ENCODE measurements around the gene ZMIZ1. TPM values are rescaled to one million over a fixed set of nuclear protein-coding genes. Genes with fewer than 3 reads are reported as not detected.

The ZMIZ1 gene
- total RNA-seq, 2 donors from 2014 or later: 27.2 to 42.2 TPM

GRCh38 chr10:79263939-79264338, 195.2 kb downstream of the ZMIZ1 start:
- no peaks in the 10 kb centered on the region for H3K9me3 ChIP-seq
- H3K4me3 ChIP-seq: no peak overlapping the region
- H3K27me3 ChIP-seq: no peaks in the 10 kb centered on the region
- no peak overlapping the region for H3K27ac ChIP-seq
- no peaks in the 10 kb centered on the region for H3K36me3 ChIP-seq (replicated peaks in 1 of 2; ENCODE audit: insufficient read depth in 1 of 2, low read depth in 2 of 2)
- peaks cover 53% of the 10 kb centered on the region for H3K4me1 ChIP-seq
- no peak for ATAC-seq
- DNase-seq: no peak
- 82 to 89% methylated on average over 7 to 10 of the region's 10 CpGs for WGBS, 2 donors
- TF ChIP-seq CTCF (IDR thresholded peaks at IDR 0.05): no peak
- no peak for TF ChIP-seq POLR2A (IDR thresholded peaks at IDR 0.05)
- intact Hi-C loops (cut with DNase I): no loop called here

- peak; percentile 49 for ATAC-seq
- DNase-seq: peak in 2 of 4 donors; percentile 39 to 43
- Histone ChIP-seq H3K27me3 (no peaks in the 10 kb centered on the region), H3K36me3 (replicated peaks in 1 of 2; ENCODE audit: insufficient read depth in 1 of 2, low read depth in 2 of 2) (no peaks in the 10 kb centered on the region), H3K9me3 (no peaks in the 10 kb centered on the region), H3K4me1 (peaks cover 48% of the 10 kb centered on the region), H3K4me3 (no peak overlapping the region), H3K27ac (peak overlapping the region in 3 of 4 donors; percentile 53 to 69 (median 59))
- intact Hi-C loops (cut with DNase I): no loop called here
- 53 to 67% methylated on average over 8 to 10 of the region's 10 CpGs for WGBS, 2 donors
- TF ChIP-seq CTCF (IDR thresholded peaks at IDR 0.05) (no peak), POLR2A (IDR thresholded peaks at IDR 0.05) (no peak)
Measured at GRCh38 chr10:79264942-79265341, 196.2 kb downstream of the ZMIZ1 start.

- intact Hi-C loops (cut with DNase I): no loop called here
- peaks cover 42% of the 10 kb centered on the region for H3K4me1 ChIP-seq
- DNase-seq: no peak
- TF ChIP-seq CTCF (IDR thresholded peaks at IDR 0.05): no peak
- no peak for TF ChIP-seq POLR2A (IDR thresholded peaks at IDR 0.05)
- no peak overlapping the region for H3K4me3 ChIP-seq
- peak overlapping the region in 3 of 4 donors; percentile 19 to 69 (median 68) for H3K27ac ChIP-seq
- no peaks in the 10 kb centered on the region for H3K36me3 ChIP-seq (replicated peaks in 1 of 2; ENCODE audit: insufficient read depth in 1 of 2, low read depth in 2 of 2)
- ATAC-seq: no peak
- H3K9me3 ChIP-seq: no peaks in the 10 kb centered on the region
- 71 to 82% methylated on average over 5 to 6 of the region's 6 CpGs for WGBS, 2 donors
- no peaks in the 10 kb centered on the region for H3K27me3 ChIP-seq
Measured at GRCh38 chr10:79266084-79266483, 197.3 kb downstream of the ZMIZ1 start.

GRCh38 chr10:79266543-79267312, 198.0 kb downstream of the ZMIZ1 start:
- ATAC-seq (peak; percentile 50), DNase-seq (peak in 3 of 4 donors; percentile 33 to 81 (median 50))
- peaks cover 42% of the 10 kb centered on the region for H3K4me1 ChIP-seq
- 69 to 84% methylated on average over 5 to 11 of the region's 11 CpGs for WGBS, 2 donors
- no peak for TF ChIP-seq CTCF (IDR thresholded peaks at IDR 0.05)
- TF ChIP-seq POLR2A (IDR thresholded peaks at IDR 0.05): peak in 1 of 3 donors; percentile 24
- H3K9me3 ChIP-seq: no peaks in the 10 kb centered on the region
- no peaks in the 10 kb centered on the region for H3K36me3 ChIP-seq (replicated peaks in 1 of 2; ENCODE audit: insufficient read depth in 1 of 2, low read depth in 2 of 2)
- peak overlapping the region in 3 of 4 donors; percentile 44 to 69 (median 68) for H3K27ac ChIP-seq
- no peaks in the 10 kb centered on the region for H3K27me3 ChIP-seq
- intact Hi-C loops (cut with DNase I): no loop called here
- H3K4me3 ChIP-seq: no peak overlapping the region

GRCh38 chr10:79267499-79267898, 198.7 kb downstream of the ZMIZ1 start:
- DNase-seq (no peak), ATAC-seq (no peak)
- Histone ChIP-seq H3K27ac (peak overlapping the region in 2 of 4 donors; percentile 5 to 69), H3K36me3 (replicated peaks in 1 of 2; ENCODE audit: insufficient read depth in 1 of 2, low read depth in 2 of 2) (no peaks in the 10 kb centered on the region), H3K4me3 (no peak overlapping the region), H3K4me1 (peaks cover 48% of the 10 kb centered on the region), H3K9me3 (no peaks in the 10 kb centered on the region), H3K27me3 (no peaks in the 10 kb centered on the region)
- intact Hi-C loops (cut with DNase I): no loop called here
- TF ChIP-seq CTCF (IDR thresholded peaks at IDR 0.05): no peak
- no peak for TF ChIP-seq POLR2A (IDR thresholded peaks at IDR 0.05)
- 78 to 91% methylated on average over 3 of the region's 3 CpGs for WGBS, 2 donors

Measured in body of pancreas (tissue), 4 donors.